ENCODE data around the gene PDIA5.
A peak's percentile ranks its signal among the peaks of the same experiment; 100 is the strongest.

PDIA5 gene

DNA sequence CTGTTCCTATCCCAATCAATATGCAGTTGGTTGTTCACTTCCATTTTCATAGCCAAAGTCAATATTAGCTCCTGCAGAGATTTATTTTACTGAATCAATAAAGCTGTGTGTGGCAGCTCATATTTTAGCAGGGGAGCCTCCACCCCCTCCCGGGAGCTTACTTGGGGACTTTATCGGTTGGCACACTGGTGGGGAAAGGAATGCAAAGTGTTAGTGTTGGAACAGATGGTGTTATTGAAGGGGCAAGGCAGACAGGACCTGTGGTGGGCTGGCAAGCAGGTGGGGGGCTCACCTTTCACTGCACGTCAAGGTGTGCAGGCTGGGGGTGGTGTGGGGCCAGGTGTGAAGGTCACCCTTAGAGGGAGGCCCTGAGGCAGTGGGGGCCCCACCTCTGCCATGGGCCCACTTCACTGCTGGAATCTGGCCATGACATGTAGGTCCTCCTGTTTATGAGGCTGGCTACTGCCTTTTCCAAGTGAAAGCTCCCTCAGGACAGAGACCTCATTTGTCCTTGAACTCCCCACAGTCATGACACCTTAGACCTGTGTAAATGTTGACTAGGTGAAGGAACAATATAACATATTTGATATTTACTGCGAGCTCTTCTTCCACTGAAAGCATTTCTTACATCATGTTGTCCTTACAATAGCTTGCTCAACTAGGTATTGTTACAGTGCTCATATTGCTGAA is 90.9 kb downstream of the PDIA5 start:
- TF ChIP-seq, protein P1, sequence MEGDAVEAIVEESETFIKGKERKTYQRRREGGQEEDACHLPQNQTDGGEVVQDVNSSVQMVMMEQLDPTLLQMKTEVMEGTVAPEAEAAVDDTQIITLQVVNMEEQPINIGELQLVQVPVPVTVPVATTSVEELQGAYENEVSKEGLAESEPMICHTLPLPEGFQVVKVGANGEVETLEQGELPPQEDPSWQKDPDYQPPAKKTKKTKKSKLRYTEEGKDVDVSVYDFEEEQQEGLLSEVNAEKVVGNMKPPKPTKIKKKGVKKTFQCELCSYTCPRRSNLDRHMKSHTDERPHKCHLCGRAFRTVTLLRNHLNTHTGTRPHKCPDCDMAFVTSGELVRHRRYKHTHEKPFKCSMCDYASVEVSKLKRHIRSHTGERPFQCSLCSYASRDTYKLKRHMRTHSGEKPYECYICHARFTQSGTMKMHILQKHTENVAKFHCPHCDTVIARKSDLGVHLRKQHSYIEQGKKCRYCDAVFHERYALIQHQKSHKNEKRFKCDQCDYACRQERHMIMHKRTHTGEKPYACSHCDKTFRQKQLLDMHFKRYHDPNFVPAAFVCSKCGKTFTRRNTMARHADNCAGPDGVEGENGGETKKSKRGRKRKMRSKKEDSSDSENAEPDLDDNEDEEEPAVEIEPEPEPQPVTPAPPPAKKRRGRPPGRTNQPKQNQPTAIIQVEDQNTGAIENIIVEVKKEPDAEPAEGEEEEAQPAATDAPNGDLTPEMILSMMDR (IDR thresholded peaks at IDR 0.05; ENCODE audit: insufficient read depth, low read length, poor library complexity, severe bottlenecking): no peak
- Histone ChIP-seq H3K36me3 (ENCODE audit: control insufficient read depth, insufficient read depth, low read length) (peaks cover 31% of the 10 kb centered on the region), H3K4me3 (replicated peaks; ENCODE audit: low read depth, low read length) (no peak overlapping the region), H3K27me3 (replicated peaks; ENCODE audit: control insufficient read depth, insufficient read depth, low read length) (no peaks in the 10 kb centered on the region)
- DNase-seq (ENCODE audit: extremely low read depth, insufficient read length): no peak

DNA sequence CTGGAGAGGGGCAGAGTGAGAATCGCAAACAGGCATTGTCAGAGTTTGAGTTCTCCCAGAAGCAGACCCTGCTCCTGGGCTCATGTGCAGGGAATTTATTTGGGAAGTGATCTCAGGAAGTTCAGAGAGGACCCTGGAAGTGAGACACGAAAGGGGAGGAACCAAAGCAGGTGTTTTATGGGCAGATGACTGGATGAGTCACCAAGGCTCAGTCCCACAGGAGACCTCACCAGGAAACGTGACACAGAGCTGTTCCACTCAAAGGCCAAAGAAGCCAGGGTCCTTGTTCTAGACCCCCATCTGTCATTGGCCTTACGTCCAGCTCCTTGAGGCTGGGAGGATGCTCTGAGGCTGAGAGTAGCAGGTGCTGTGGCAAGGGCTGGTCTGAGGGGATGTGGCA is 91.5 kb downstream of the PDIA5 start:
- TF ChIP-seq, protein P1 (IDR thresholded peaks at IDR 0.05; ENCODE audit: insufficient read depth, low read length, poor library complexity, severe bottlenecking): no peak
- Histone ChIP-seq H3K36me3 (ENCODE audit: control insufficient read depth, insufficient read depth, low read length) (peaks cover 34% of the 10 kb centered on the region), H3K4me3 (replicated peaks; ENCODE audit: low read depth, low read length) (no peak overlapping the region), H3K27me3 (replicated peaks; ENCODE audit: control insufficient read depth, insufficient read depth, low read length) (no peaks in the 10 kb centered on the region)
- no peak for DNase-seq (ENCODE audit: extremely low read depth, insufficient read length)

DNA sequence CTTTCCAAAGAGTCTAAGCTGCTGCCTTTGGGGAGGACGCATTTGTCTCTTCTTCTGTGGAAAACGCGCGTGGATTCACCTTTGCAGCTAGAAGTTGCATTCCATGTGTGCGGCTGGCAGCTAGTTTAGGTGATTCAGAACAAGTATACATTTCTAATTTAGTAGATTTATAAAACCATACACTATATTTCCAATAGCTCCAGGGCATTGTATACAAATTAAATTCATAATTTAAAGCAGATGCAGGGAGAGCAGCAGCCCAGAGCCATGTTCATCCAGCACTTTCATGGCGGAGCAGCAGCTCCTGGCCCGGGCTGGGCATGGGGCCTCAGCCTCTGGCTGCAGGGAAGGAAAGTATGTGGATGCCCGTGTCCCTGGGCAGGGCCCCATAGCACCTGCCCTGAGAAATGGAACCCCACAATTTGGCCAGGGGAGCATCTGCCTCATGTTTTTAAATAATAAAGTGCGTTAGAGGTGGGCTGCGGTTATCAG is 92.1 kb downstream of the PDIA5 start:
- no peaks in the 10 kb centered on the region for H3K27me3 ChIP-seq (replicated peaks; ENCODE audit: control insufficient read depth, insufficient read depth, low read length)
- TF ChIP-seq, protein P1 (IDR thresholded peaks at IDR 0.05; ENCODE audit: insufficient read depth, low read length, poor library complexity, severe bottlenecking): no peak
- peaks cover 35% of the 10 kb centered on the region for H3K36me3 ChIP-seq (ENCODE audit: control insufficient read depth, insufficient read depth, low read length)
- no peak overlapping the region for H3K4me3 ChIP-seq (replicated peaks; ENCODE audit: low read depth, low read length)
- DNase-seq (ENCODE audit: extremely low read depth, insufficient read length): no peak

DNA sequence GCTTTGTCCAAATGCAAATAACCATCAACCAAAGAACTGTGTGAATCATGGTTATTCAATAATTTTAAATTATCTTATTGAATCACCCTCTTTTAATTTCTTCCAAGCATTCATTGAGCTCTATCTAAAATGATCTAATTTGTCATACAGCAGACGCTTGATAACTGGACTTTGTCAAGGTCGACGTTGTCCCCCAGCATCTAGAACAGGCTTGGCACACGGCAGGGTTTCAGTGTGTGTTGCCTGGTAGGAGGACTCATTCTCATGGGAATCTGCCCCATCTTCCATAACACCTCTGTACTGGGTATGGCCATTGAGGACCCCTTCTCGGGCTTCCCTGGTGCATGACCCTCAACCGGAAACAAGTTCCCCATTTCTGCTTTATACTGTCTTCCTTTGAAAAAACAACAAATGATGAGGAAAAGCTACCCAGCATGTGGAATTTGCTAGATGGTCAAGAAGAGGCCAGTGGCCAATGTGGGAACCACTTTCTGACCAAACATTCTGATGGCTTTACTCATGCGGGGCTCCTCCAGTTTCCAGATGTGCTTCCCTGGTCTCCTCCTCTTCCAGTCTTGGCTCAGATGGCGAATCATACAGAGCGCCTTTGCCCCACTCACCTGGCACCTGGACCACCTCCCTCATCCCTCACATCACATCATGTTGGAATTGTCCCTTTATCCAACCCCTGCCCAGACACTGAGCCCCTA is 93.3 kb downstream of the PDIA5 start:
- Histone ChIP-seq H3K27me3 (replicated peaks; ENCODE audit: control insufficient read depth, insufficient read depth, low read length) (no peaks in the 10 kb centered on the region), H3K36me3 (ENCODE audit: control insufficient read depth, insufficient read depth, low read length) (peaks cover 35% of the 10 kb centered on the region), H3K4me3 (replicated peaks; ENCODE audit: low read depth, low read length) (no peak overlapping the region)
- no peak for DNase-seq (ENCODE audit: extremely low read depth, insufficient read length)
- TF ChIP-seq, protein P1 (IDR thresholded peaks at IDR 0.05; ENCODE audit: insufficient read depth, low read length, poor library complexity, severe bottlenecking): no peak

DNA sequence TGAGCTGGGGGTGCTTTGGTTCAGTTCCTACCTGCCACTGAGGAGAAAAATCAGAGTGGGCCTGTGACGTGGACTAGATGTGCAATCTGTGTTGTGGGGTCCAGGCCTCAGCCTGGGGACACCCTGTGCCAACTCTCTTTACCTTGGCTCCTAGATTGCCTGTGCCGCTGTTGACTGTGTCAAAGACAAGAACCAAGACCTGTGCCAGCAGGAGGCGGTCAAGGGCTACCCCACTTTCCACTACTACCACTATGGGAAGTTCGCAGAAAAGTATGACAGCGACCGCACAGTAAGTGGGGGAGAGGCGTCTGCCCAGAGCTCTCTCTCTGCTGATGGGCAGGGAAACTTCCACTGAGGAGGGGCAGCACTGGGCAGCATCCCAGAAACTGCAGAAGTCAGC is 94.3 kb downstream of the PDIA5 start:
- TF ChIP-seq, protein P1 (IDR thresholded peaks at IDR 0.05; ENCODE audit: insufficient read depth, low read length, poor library complexity, severe bottlenecking): peak; percentile 3
- Histone ChIP-seq H3K4me3 (replicated peaks; ENCODE audit: low read depth, low read length) (no peak overlapping the region), H3K27me3 (replicated peaks; ENCODE audit: control insufficient read depth, insufficient read depth, low read length) (no peaks in the 10 kb centered on the region), H3K36me3 (ENCODE audit: control insufficient read depth, insufficient read depth, low read length) (peaks cover 30% of the 10 kb centered on the region)
- DNase-seq (ENCODE audit: extremely low read depth, insufficient read length): no peak

Data from GM06990 (cell line).